ENCODE data around the gene ITGA4. TPM values are rescaled to one million over a fixed set of nuclear protein-coding genes. Genes with fewer than 3 reads are reported as not detected.

Gene ITGA4
- total and polyA plus RNA-seq, 9 of the 15 experiments (the other 6 are each of a cell fraction or from before 2014, with no cell fraction given), result 0.06 to 0.81 (median 0.27) TPM

- Histone ChIP-seq H3K9me1 (ENCODE audit: control insufficient read depth, insufficient read depth, low read length) (no peaks in the 10 kb centered on the region), H3K4me1 (replicated peaks in 1 of 2; ENCODE audit: control insufficient read depth in 2 of 2, insufficient read depth in 2 of 2, low read length in 2 of 2) (no peaks in the 10 kb centered on the region), H3K36me3 (ENCODE audit: control insufficient read depth, insufficient read depth, low read length) (no peaks in the 10 kb centered on the region), H3K9me3 (replicated peaks; ENCODE audit: control insufficient read depth, insufficient read depth, low read depth, low read length) (no peaks in the 10 kb centered on the region), H3K4me2 (ENCODE audit: insufficient read depth, low read length) (no peak overlapping the region), H3K9ac (ENCODE audit: insufficient read depth in 1 of 2, low read depth in 2 of 2, low read length in 2 of 2) (no peak overlapping the region), H4K20me1 (replicated peaks; ENCODE audit: control insufficient read depth, insufficient read depth, low read length) (no peaks in the 10 kb centered on the region), H3K27me3 (ENCODE audit: control insufficient read depth in 2 of 2, insufficient read depth in 2 of 2, low read length in 2 of 2) (no peaks in the 10 kb centered on the region), H2AFZ (ENCODE audit: low read depth, low read length) (no peak overlapping the region), H3K4me3 (no peak overlapping the region), H3K27ac (ENCODE audit: extremely low read depth, low read depth, low read length) (no peak overlapping the region), H3K79me2 (ENCODE audit: control insufficient read depth, insufficient read depth, low read length) (no peaks in the 10 kb centered on the region)
- ChIA-PET CTCF (ENCODE audit: low intra/inter-chr PET ratio) (no interaction called here), POLR2A (no interaction called here)
- WGBS (ENCODE audit: insufficient coverage, low coverage, missing lambda C conversion rate), result 0% methylated on average over 2 of the region's 2 CpGs
- DNase-seq (ENCODE audit: extremely low read depth in 1 of 4, low spot score in 3 of 4), result no peak
- BruUV-seq (replicated peaks), result no TSS peak
- intact Hi-C loops (cut with micrococcal nuclease) (no loop called here), in situ Hi-C loops (cut with MboI) (no loop called here)
- TF ChIP-seq NR2C2 (CRISPR knock-in tag; IDR thresholded peaks at IDR 0.05) (no peak), NR2C2 (tag; IDR thresholded peaks at IDR 0.05) (no peak), BMI1 (IDR thresholded peaks at IDR 0.05; ENCODE audit: low read length) (no peak), PHF21A (IDR thresholded peaks at IDR 0.05; ENCODE audit: borderline replicate concordance, low read depth) (no peak), CCNT2 (IDR thresholded peaks at IDR 0.05; ENCODE audit: borderline replicate concordance, extremely low read depth, insufficient read length, low read depth, low read length) (no peak)
- no peak for FAIRE-seq
- no peak for ATAC-seq
These were observed 16.8 kb upstream of the ITGA4 start for GRCh38 chr2:181440344-181440743.

DNA sequence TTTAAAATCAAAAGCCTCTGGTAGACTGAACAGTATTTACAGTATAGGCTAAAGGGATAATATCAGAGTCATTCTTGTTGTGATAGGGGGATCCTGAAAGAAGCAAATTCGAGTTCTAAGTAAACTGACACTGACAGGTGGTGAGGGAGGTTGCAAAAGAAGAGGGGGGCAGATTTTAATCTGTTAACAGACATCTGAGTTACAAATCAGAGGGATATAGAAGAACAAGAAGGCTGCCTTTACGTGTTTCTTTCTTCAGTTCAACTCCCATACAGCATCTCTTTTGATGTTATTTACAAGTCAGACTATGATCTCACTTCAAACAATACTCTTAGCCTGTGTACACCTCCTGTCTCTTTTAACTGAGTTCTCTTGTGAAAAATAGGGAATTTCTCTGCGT lies 16.3 kb upstream of the ITGA4 start:
- no peak overlapping the region for H3K27ac ChIP-seq (ENCODE audit: extremely low read depth, low read depth, low read length)
- in situ Hi-C loops (cut with MboI) (no loop called here), intact Hi-C loops (cut with micrococcal nuclease) (no loop called here)
- H3K4me1 ChIP-seq (replicated peaks in 1 of 2; ENCODE audit: control insufficient read depth in 2 of 2, insufficient read depth in 2 of 2, low read length in 2 of 2), result no peaks in the 10 kb centered on the region
- BruUV-seq (replicated peaks), result no TSS peak
- H3K9me1 ChIP-seq (ENCODE audit: control insufficient read depth, insufficient read depth, low read length), result no peaks in the 10 kb centered on the region
- no peak overlapping the region for H2AFZ ChIP-seq (ENCODE audit: low read depth, low read length)
- no peaks in the 10 kb centered on the region for H4K20me1 ChIP-seq (replicated peaks; ENCODE audit: control insufficient read depth, insufficient read depth, low read length)
- no peaks in the 10 kb centered on the region for H3K36me3 ChIP-seq (ENCODE audit: control insufficient read depth, insufficient read depth, low read length)
- H3K9me3 ChIP-seq (replicated peaks; ENCODE audit: control insufficient read depth, insufficient read depth, low read depth, low read length), result no peaks in the 10 kb centered on the region
- no peak for ATAC-seq
- no peak overlapping the region for H3K4me2 ChIP-seq (ENCODE audit: insufficient read depth, low read length)
- WGBS (ENCODE audit: insufficient coverage, low coverage, missing lambda C conversion rate), result 2% methylated on average over 3 of the region's 3 CpGs
- no peaks in the 10 kb centered on the region for H3K27me3 ChIP-seq (ENCODE audit: control insufficient read depth in 2 of 2, insufficient read depth in 2 of 2, low read length in 2 of 2)
- no peaks in the 10 kb centered on the region for H3K79me2 ChIP-seq (ENCODE audit: control insufficient read depth, insufficient read depth, low read length)
- no peak for DNase-seq (ENCODE audit: extremely low read depth in 1 of 4, low spot score in 3 of 4)
- POLR2A ChIA-PET, result no interaction called here
- no peak overlapping the region for H3K4me3 ChIP-seq
- no peak for FAIRE-seq
- CTCF ChIA-PET (ENCODE audit: low intra/inter-chr PET ratio), result no interaction called here
- H3K9ac ChIP-seq (ENCODE audit: insufficient read depth in 1 of 2, low read depth in 2 of 2, low read length in 2 of 2), result no peak overlapping the region
- no peak for TF ChIP-seq ZNF280B (CRISPR knock-in tag; IDR thresholded peaks at IDR 0.05)
- no peak for TF ChIP-seq CBX3 (IDR thresholded peaks at IDR 0.05; ENCODE audit: borderline replicate concordance in 1 of 2, low read length in 2 of 2)
- TF ChIP-seq, protein P1, sequence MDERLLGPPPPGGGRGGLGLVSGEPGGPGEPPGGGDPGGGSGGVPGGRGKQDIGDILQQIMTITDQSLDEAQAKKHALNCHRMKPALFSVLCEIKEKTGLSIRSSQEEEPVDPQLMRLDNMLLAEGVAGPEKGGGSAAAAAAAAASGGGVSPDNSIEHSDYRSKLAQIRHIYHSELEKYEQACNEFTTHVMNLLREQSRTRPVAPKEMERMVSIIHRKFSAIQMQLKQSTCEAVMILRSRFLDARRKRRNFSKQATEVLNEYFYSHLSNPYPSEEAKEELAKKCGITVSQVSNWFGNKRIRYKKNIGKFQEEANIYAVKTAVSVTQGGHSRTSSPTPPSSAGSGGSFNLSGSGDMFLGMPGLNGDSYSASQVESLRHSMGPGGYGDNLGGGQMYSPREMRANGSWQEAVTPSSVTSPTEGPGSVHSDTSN (CRISPR knock-in tag; IDR thresholded peaks at IDR 0.05; ENCODE audit: low read depth), result no peak
- TF ChIP-seq, protein P1 (tag; conservative IDR thresholded peaks at IDR 0.05; ENCODE audit: low read depth), result no peak
- TF ChIP-seq ZNF347 (CRISPR knock-in tag; IDR thresholded peaks at IDR 0.05; ENCODE audit: low read depth), result no peak
- TF ChIP-seq EWSR1 (IDR thresholded peaks at IDR 0.05; ENCODE audit: borderline replicate concordance, low read depth, partially characterized antibody), result no peak
- TF ChIP-seq ZNF589 (CRISPR knock-in tag; IDR thresholded peaks at IDR 0.05; ENCODE audit: low read depth), result no peak

Measured in K562 (cell line).